ENCODE data around the gene LACTB. TPM values are rescaled to one million over a fixed set of nuclear protein-coding genes. Genes with fewer than 3 reads are reported as not detected.

LACTB gene
- total and polyA plus RNA-seq, 2 experiments from 2014 or later, result 15.2 to 20.9 TPM

- Histone ChIP-seq H3K4me3 (no peak overlapping the region), H3K27me3 (ENCODE audit: insufficient read depth) (no peaks in the 10 kb centered on the region), H3K79me2 (replicated peaks; ENCODE audit: insufficient read depth) (no peaks in the 10 kb centered on the region), H4K20me1 (replicated peaks; ENCODE audit: insufficient read depth) (no peaks in the 10 kb centered on the region), H3K27ac (ENCODE audit: low read depth) (peak overlapping the region; percentile 96), H3K4me1 (ENCODE audit: insufficient read depth) (peaks cover 62% of the 10 kb centered on the region), H3K9me2 (ENCODE audit: insufficient read depth) (no peaks in the 10 kb centered on the region), H3K36me3 (ENCODE audit: insufficient read depth) (no peaks in the 10 kb centered on the region), H3K4me2 (peak overlapping the region; percentile 56), H3F3A (replicated peaks; ENCODE audit: low read depth) (peaks cover 16% of the 10 kb centered on the region), H2AFZ (no peak overlapping the region)
- TF ChIP-seq EZH2phosphoT487 (IDR thresholded peaks at IDR 0.05; ENCODE audit: unreplicated experiment), result no peak
- no peak for TF ChIP-seq CTCF (conservative IDR thresholded peaks at IDR 0.05; ENCODE audit: low read depth in 2 of 2)
- TF ChIP-seq EZH2 (IDR thresholded peaks at IDR 0.05; ENCODE audit: low read depth, unreplicated experiment), result no peak
- no peak for TF ChIP-seq STAT1 (IDR thresholded peaks at IDR 0.05; ENCODE audit: unreplicated experiment)
- no peak for TF ChIP-seq ZNF331 (CRISPR knock-in tag; IDR thresholded peaks at IDR 0.05; ENCODE audit: low read depth)
- no peak for TF ChIP-seq CREB1 (CRISPR knock-in tag; IDR thresholded peaks at IDR 0.05; ENCODE audit: low read depth)
- TF ChIP-seq JUNB (IDR thresholded peaks at IDR 0.05; ENCODE audit: unreplicated experiment), result no peak
- no peak for TF ChIP-seq ZNF114 (CRISPR knock-in tag; IDR thresholded peaks at IDR 0.05)
- DNase-seq (ENCODE audit: low spot score), result no peak
- peaks cover 75% of the 10 kb centered on the region for H3K4me1 Mint-ChIP-seq
- no peaks in the 10 kb centered on the region for H3K9me3 Mint-ChIP-seq
- ATAC-seq, result peak; percentile 33
- peaks cover 3% of the 10 kb centered on the region; the same call in 1 of the 3 replicates for H3K36me3 Mint-ChIP-seq (ENCODE audit: low read depth)
- H3K4me3 Mint-ChIP-seq, result peak overlapping the region; percentile 29; the same call in 2 of the 3 replicates
- H3K27me3 Mint-ChIP-seq (ENCODE audit: insufficient read depth, low read depth, poor library complexity), result peaks cover 12% of the 10 kb centered on the region
- H3K27ac Mint-ChIP-seq, result peak overlapping the region; percentile 89
Measured at GRCh38 chr15:63077952-63078351, 43.7 kb upstream of the LACTB start.

GRCh38 chr15:63079947-63080626, 41.6 kb upstream of the LACTB start:
- no peaks in the 10 kb centered on the region for H3K9me2 ChIP-seq (ENCODE audit: insufficient read depth)
- no peaks in the 10 kb centered on the region for H3K27me3 ChIP-seq (ENCODE audit: insufficient read depth)
- no peak for TF ChIP-seq NANOG (IDR thresholded peaks at IDR 0.05; ENCODE audit: borderline replicate concordance)
- TF ChIP-seq ZNF114 (CRISPR knock-in tag; IDR thresholded peaks at IDR 0.05), result no peak
- no peak for TF ChIP-seq ZNF331 (CRISPR knock-in tag; IDR thresholded peaks at IDR 0.05; ENCODE audit: low read depth)
- H3K4me2 ChIP-seq, result no peak overlapping the region
- Mint-ChIP-seq H3K4me3 (no peak overlapping the region), H3K4me1 (peaks cover 69% of the 10 kb centered on the region), H3K36me3 (ENCODE audit: low read depth) (no peaks in the 10 kb centered on the region), H3K27me3 (ENCODE audit: insufficient read depth, low read depth, poor library complexity) (peaks cover 13% of the 10 kb centered on the region), H3K27ac (no peak overlapping the region), H3K9me3 (no peaks in the 10 kb centered on the region)
- H3K79me2 ChIP-seq (replicated peaks; ENCODE audit: insufficient read depth), result no peaks in the 10 kb centered on the region
- H3K27ac ChIP-seq (ENCODE audit: low read depth), result no peak overlapping the region
- no peaks in the 10 kb centered on the region for H3K36me3 ChIP-seq (ENCODE audit: insufficient read depth)
- peaks cover 57% of the 10 kb centered on the region for H3K4me1 ChIP-seq (ENCODE audit: insufficient read depth)
- H2AFZ ChIP-seq, result no peak overlapping the region
- H3F3A ChIP-seq (replicated peaks; ENCODE audit: low read depth), result peaks cover 13% of the 10 kb centered on the region
- DNase-seq (ENCODE audit: low spot score), result no peak
- no peaks in the 10 kb centered on the region for H4K20me1 ChIP-seq (replicated peaks; ENCODE audit: insufficient read depth)
- no peak overlapping the region for H3K4me3 ChIP-seq
- no peak for ATAC-seq

Data from GM23338 (cell line).